Measurements from ENCODE around the gene SIAH2.

DNA sequence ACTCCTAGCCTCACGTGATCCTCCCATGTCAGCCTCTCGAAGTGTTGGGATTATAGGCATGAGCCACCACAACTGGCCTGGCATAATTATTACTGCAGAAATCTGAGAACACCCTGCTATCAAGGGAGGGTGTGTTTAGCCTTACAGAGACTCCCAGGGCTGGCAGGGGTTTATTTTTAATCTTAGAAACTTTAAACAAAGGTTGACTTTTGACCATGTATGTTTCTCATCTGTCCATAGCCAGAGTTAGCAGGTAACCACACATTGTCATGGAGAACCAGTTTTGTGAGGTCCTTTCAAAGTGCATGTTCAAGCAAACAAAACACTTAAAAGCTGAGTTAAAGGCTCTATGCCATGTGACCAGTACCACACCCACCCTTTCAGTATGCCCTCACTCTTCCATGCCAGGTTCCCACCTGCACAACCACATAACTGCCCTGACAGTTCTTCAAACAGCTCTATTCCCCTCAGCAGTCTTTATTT is 11.1 kb downstream of the SIAH2 start:
- TF ChIP-seq CTCF (IDR thresholded peaks at IDR 0.05) (no peak), ZFX (IDR thresholded peaks at IDR 0.05; ENCODE audit: borderline replicate concordance) (no peak)
